Activated B cell treated with CpG ODN at 0.5 μM for 24 hours (primary cell): ENCODE measurements around the gene MSI2. TPM values are rescaled to one million over a fixed set of nuclear protein-coding genes. Genes with fewer than 3 reads are reported as not detected.

Experiments used
- ATAC-seq: fragments of 200-7000 bp; cut with Tn5 transposase; one replicate; pipeline ENCODE4 v1.10.0; 2021; ENCODE audit warnings: low read depth, mild to moderate bottlenecking, moderate library complexity
- CTCF ChIA-PET: fragments of 350-600 bp; sonication (Branson Sonifier 250); formaldehyde crosslinking; loops from one replicate; lab custom pipeline; 2021; ENCODE audit warnings: antibody characterized with exemption; lab: Charles Lee
- POLR2A ChIA-PET: fragments of 350-600 bp; sonication (Branson Sonifier 250); formaldehyde crosslinking; loops from one replicate; lab custom pipeline; 2021; ENCODE audit warnings: antibody characterized with exemption; lab: Charles Lee
- DNase-seq: peaks from one replicate; pipeline ENCODE4 v3.0.0; 2022
- H3K27ac Mint-ChIP-seq: one replicate; pipeline ENCODE4 v1.8.0; 2020; ENCODE audit warnings: mixed read lengths
- H3K27me3 Mint-ChIP-seq: one replicate; pipeline ENCODE4 v1.8.0; 2021; ENCODE audit warnings: mixed read lengths
- H3K36me3 Mint-ChIP-seq: one replicate; pipeline ENCODE4 v1.8.0; 2021; ENCODE audit warnings: low read depth, mixed read lengths
- H3K4me1 Mint-ChIP-seq: one replicate; pipeline ENCODE4 v1.8.0; 2021; ENCODE audit warnings: mixed read lengths
- H3K4me3 Mint-ChIP-seq: one replicate; pipeline ENCODE4 v1.8.0; 2020; ENCODE audit warnings: mild to moderate bottlenecking, mixed read lengths
- H3K9me3 Mint-ChIP-seq: one replicate; pipeline ENCODE4 v1.8.0; 2020; ENCODE audit warnings: mixed read lengths
- intact Hi-C: fragments of 100-400 bp; cut with micrococcal nuclease; formaldehyde crosslinking; loops from one replicate; pipeline ENCODE4 v1.15.1; 2024
- total RNA-seq: library from RNA; stranded (reverse); gene quantifications from 2 replicates; pipeline ENCODE4 v1.2.3, GENCODE V29; 2022
- TF ChIP-seq, protein P1 (sequence below): fragments of 200-600 bp; IDR thresholded peaks from one replicate; pipeline ENCODE4 v1.8.0; 2022; ENCODE audit warnings: antibody characterized with exemption, mild to moderate bottlenecking

Gene MSI2
- total RNA-seq, 1 donor from 2014 or later, result 102 TPM

DNA sequence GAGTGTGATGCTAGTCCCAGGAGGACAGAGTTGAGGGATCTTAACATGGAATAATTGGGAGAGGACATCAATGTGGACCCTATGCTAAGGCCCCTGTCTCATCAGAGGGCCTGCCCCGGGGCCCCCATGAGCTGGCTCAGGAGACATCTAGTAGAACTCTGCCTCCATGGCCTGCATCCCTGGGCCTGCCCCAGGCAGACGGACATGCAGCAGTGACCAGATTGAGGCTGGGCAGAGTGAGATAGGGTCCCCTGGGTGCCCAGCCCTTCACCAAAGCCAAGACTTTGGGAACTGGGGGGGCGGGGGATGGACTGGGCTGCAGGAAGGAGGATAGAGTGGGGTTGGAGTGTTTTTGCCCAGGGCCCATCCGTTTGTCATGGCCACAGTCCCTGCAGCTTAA, 373.6 kb downstream of the MSI2 start:
- H3K9me3 Mint-ChIP-seq, result peaks cover 2% of the 10 kb centered on the region
- no peaks in the 10 kb centered on the region for H3K27me3 Mint-ChIP-seq
- H3K4me3 Mint-ChIP-seq, result no peak overlapping the region
- CTCF ChIA-PET, result interaction anchor here (0.6 kb wide), 1 partner anchor 42 kb away, joined by 3 read pairs; no protein-coding TSS in a partner anchor
- peak overlapping the region; percentile 83 for H3K27ac Mint-ChIP-seq
- POLR2A ChIA-PET, result interaction anchor here (0.7 to 1.6 kb wide), 6 partner anchors 9 to 78 kb away, joined by 3 to 6 read pairs (median 4); no protein-coding TSS in a partner anchor
- H3K36me3 Mint-ChIP-seq, result peaks cover 34% of the 10 kb centered on the region
- TF ChIP-seq, protein P1, sequence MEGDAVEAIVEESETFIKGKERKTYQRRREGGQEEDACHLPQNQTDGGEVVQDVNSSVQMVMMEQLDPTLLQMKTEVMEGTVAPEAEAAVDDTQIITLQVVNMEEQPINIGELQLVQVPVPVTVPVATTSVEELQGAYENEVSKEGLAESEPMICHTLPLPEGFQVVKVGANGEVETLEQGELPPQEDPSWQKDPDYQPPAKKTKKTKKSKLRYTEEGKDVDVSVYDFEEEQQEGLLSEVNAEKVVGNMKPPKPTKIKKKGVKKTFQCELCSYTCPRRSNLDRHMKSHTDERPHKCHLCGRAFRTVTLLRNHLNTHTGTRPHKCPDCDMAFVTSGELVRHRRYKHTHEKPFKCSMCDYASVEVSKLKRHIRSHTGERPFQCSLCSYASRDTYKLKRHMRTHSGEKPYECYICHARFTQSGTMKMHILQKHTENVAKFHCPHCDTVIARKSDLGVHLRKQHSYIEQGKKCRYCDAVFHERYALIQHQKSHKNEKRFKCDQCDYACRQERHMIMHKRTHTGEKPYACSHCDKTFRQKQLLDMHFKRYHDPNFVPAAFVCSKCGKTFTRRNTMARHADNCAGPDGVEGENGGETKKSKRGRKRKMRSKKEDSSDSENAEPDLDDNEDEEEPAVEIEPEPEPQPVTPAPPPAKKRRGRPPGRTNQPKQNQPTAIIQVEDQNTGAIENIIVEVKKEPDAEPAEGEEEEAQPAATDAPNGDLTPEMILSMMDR, result no peak
- ATAC-seq (no peak), DNase-seq (no peak)
- H3K4me1 Mint-ChIP-seq, result peaks cover 62% of the 10 kb centered on the region
- intact Hi-C loops, result loop anchor here (1.0 to 10.0 kb wide), 7 partner anchors 10 to 707 kb away; partner anchors contain the start of genes MSI2 and SRSF1

DNA sequence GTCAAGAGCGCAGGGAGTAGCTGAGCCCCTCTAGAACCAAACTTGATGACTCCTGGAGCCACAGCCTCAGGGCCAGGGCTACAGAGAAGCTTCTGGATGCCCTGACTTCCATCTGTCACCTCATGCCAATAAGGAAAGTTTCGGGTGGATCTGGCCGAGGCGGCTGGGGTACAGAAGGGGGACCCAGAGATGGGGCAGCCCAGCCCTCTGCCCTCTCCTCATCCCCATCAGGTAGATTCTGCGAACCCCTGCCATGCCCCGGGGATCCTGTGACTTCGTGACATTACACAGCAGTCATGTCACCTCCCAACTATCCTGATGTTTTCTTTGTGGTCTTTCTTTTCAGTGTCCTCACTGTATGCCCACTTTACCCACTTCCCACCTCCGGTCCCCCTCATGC, 374.4 kb downstream of the MSI2 start:
- Mint-ChIP-seq H3K27me3 (no peaks in the 10 kb centered on the region), H3K36me3 (peaks cover 34% of the 10 kb centered on the region), H3K4me3 (no peak overlapping the region), H3K27ac (peak overlapping the region; percentile 83), H3K4me1 (peaks cover 59% of the 10 kb centered on the region), H3K9me3 (peaks cover 2% of the 10 kb centered on the region)
- ChIA-PET CTCF (no interaction called here), POLR2A (interaction anchor here (1.5 to 1.6 kb wide), 2 partner anchors 25 to 27 kb away, joined by 6 read pairs; no protein-coding TSS in a partner anchor)
- TF ChIP-seq, protein P1, result no peak
- ATAC-seq (no peak), DNase-seq (no peak)
- intact Hi-C loops, result no loop called here

DNA sequence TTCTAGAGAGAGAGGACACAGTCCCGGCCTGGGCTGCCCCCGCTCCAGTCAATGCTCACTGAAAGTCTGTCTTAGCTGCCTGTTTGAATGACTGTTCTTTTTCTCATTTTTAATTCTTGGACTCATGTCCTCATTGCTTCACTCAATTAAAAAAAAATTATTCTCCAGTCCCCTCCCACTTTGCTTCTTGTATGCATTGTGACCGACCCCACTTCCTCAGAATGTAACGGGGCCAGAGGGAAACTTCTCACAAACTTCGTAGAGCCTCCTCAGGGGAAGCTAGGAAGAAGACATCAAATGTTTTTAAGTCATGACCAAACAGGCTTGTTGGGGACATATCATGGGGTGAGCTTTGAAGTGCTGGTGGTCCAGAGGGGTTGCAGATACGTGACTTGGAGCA, 375.5 kb downstream of the MSI2 start:
- DNase-seq, result no peak
- TF ChIP-seq, protein P1, result no peak
- H3K4me3 Mint-ChIP-seq, result no peak overlapping the region
- no peak for ATAC-seq
- H3K36me3 Mint-ChIP-seq, result peaks cover 34% of the 10 kb centered on the region
- POLR2A ChIA-PET, result interaction anchor here (1.7 kb wide), 1 partner anchor 9 kb away, joined by 11 read pairs; no protein-coding TSS in a partner anchor
- H3K9me3 Mint-ChIP-seq, result peaks cover 2% of the 10 kb centered on the region
- CTCF ChIA-PET, result interaction anchor here (1.5 kb wide), 1 partner anchor 40 kb away, joined by 8 read pairs; no protein-coding TSS in a partner anchor
- intact Hi-C loops, result no loop called here
- no peaks in the 10 kb centered on the region for H3K27me3 Mint-ChIP-seq
- peaks cover 59% of the 10 kb centered on the region for H3K4me1 Mint-ChIP-seq
- H3K27ac Mint-ChIP-seq, result peak overlapping the region; percentile 77

DNA sequence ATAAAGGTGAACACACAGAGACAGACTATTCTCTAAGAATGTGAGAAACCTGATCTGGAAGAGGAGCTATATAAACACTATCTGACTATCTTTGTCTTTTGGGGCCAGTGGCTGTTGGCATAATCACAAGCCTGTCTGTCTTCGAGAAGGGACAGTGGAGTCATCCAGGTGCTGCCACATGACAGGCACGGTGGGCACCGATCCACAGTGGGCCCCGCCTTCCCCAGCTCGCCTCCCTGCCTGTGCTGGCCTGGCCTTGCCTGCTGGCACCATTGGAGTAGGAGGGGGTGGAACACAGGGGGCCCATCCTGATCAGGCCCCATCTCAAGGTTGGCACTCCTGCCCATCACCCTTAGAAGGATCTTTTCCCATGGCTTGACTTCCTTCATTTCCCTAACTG, 376.0 kb downstream of the MSI2 start:
- TF ChIP-seq, protein P1, result no peak
- Mint-ChIP-seq H3K4me3 (no peak overlapping the region), H3K9me3 (peaks cover 2% of the 10 kb centered on the region), H3K4me1 (peaks cover 59% of the 10 kb centered on the region), H3K27ac (peak overlapping the region; percentile 77), H3K36me3 (peaks cover 34% of the 10 kb centered on the region), H3K27me3 (no peaks in the 10 kb centered on the region)
- intact Hi-C loops, result no loop called here
- ChIA-PET CTCF (interaction anchor here (1.5 kb wide), 1 partner anchor 40 kb away, joined by 8 read pairs; no protein-coding TSS in a partner anchor), POLR2A (interaction anchor here (1.7 kb wide), 1 partner anchor 10 kb away, joined by 11 read pairs; no protein-coding TSS in a partner anchor)
- DNase-seq, result no peak
- no peak for ATAC-seq

DNA sequence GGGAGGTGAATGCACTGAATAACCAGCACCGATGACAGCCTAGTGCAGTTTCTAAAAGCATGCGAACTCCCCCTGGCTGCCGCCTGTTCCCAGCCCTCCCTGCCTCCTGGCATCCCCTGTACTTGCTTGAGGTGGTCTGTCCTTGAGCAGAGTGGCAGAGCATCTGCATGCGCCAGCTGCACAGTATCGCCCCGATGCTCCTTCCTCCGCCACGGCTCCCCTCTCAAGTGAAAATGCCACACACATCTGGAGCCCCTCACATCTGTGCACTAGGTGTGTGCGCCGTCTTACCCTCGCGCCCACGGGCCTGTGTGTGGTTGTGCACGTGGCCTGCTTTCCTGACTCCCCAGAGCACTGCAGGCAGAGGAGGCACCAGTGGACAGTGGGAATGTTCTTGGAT, 376.9 kb downstream of the MSI2 start:
- DNase-seq (no peak), ATAC-seq (no peak)
- Mint-ChIP-seq H3K27ac (no peak overlapping the region), H3K4me1 (peaks cover 59% of the 10 kb centered on the region), H3K4me3 (no peak overlapping the region), H3K9me3 (peaks cover 2% of the 10 kb centered on the region), H3K36me3 (peaks cover 37% of the 10 kb centered on the region), H3K27me3 (no peaks in the 10 kb centered on the region)
- intact Hi-C loops, result no loop called here
- TF ChIP-seq, protein P1, result no peak
- ChIA-PET CTCF (no interaction called here), POLR2A (no interaction called here)
